GM20000 (cell line): ENCODE results near the gene KCMF1.

Experiments
- DNase-seq: peaks from one replicate; pipeline ENCODE4 v3.0.0; 2012; ENCODE audit warnings: low spot score
- TF ChIP-seq, protein P1 (sequence below): IDR thresholded peaks from 2 replicates; pipeline ENCODE4 v1.5.1; 2012; ENCODE audit warnings: mild to moderate bottlenecking, control low read depth; ENCODE audit errors: extremely low read depth, missing control alignments

KCMF1 gene

DNA sequence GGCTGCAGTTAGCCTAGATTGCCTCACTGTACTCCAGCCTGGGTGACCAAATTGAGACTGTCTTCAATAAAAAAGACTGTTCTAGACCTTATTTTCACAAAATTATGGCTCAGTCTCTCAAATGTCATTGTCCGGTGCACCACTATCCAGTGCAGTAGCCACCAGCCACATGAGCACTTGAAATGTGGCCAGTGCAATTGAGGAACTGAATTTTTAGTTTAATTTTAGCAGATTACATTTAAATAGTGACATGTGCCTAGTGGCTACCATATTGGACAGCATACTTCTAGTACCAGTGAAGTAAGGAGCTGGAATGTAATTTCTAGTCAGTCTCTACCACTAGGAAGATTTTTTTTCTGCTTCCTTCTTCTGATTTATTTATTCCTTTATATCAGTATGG is 39.4 kb downstream of the KCMF1 start:
- DNase-seq = no peak
- TF ChIP-seq, protein P1, sequence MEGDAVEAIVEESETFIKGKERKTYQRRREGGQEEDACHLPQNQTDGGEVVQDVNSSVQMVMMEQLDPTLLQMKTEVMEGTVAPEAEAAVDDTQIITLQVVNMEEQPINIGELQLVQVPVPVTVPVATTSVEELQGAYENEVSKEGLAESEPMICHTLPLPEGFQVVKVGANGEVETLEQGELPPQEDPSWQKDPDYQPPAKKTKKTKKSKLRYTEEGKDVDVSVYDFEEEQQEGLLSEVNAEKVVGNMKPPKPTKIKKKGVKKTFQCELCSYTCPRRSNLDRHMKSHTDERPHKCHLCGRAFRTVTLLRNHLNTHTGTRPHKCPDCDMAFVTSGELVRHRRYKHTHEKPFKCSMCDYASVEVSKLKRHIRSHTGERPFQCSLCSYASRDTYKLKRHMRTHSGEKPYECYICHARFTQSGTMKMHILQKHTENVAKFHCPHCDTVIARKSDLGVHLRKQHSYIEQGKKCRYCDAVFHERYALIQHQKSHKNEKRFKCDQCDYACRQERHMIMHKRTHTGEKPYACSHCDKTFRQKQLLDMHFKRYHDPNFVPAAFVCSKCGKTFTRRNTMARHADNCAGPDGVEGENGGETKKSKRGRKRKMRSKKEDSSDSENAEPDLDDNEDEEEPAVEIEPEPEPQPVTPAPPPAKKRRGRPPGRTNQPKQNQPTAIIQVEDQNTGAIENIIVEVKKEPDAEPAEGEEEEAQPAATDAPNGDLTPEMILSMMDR = no peak

DNA sequence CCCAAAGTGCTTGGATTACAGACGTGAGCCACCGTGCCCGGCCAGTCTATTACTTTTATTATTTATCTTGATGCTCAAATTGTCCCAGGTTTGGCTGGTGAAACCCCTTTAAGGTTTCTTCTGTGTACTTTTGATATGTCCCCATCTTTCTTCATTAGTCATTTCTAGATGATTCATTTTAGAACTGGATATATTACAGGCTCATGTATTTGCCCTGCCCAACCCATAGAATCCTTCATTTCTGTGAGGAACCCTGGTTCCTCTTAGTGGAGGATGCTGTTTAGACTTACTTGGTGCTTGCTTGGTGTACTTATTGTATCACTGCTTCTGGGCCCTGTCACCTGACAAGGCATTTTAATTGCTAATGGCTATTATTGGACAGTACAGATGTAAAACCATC is 40.1 kb downstream of the KCMF1 start:
- no peak for DNase-seq
- TF ChIP-seq, protein P1 = no peak

DNA sequence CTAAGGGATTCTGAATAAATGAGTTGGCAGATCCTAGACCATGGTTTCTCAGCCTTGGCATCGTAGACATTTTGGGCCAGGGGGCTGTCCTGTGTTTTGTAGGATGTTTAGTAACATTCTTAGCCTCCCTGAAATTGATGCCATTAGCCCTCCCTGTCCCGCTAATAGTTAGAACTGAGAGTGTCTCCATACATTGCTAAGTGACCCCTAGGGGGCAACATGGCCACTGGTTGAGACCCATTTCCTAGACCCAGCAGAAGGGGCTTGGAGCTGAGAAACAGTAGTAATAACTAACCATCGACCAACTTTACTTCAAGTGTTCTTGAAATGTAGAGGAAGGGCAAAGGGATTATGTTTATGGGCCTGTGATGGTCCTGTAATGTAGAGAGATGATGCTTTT is 40.8 kb downstream of the KCMF1 start:
- DNase-seq = no peak
- TF ChIP-seq, protein P1 = no peak

DNA sequence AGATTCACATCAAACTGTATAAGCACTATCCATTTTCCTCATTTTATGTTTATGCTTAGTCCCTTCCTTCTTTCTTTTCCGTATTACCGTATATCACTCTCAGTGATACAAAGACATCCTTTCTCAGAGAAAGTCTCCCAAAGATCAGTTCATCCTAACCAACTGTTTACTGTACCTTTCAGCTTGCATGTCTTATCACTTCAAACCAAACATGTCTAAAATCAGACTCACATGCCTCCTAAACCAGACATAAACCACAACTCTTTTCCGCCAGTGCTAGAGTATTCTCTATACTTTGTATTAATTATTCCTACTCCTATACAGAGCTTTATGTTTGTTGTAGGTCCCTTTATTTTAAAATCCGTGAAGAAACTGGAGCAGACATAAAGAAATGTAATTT is 41.5 kb downstream of the KCMF1 start:
- TF ChIP-seq, protein P1 = no peak
- DNase-seq = no peak

DNA sequence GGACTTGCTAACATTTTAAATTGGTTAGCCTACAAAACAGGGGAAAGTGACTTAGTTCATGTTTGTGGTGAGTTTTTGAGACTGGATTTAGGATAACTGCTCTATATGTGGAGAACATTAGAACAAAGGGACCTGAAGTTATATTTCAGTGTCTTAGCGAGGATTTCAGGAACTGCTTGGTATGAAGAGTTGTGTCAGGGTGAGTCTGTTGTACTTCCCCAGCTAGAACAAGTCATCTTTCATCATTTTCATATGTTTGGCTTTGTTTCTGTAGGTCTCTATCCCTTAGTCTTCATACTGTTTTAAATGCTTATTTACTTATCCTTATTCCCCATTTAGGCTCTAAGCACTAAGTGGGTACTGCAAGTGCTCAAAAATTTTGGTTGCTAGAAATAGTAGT is 41.9 kb downstream of the KCMF1 start:
- TF ChIP-seq, protein P1 = no peak
- no peak for DNase-seq

DNA sequence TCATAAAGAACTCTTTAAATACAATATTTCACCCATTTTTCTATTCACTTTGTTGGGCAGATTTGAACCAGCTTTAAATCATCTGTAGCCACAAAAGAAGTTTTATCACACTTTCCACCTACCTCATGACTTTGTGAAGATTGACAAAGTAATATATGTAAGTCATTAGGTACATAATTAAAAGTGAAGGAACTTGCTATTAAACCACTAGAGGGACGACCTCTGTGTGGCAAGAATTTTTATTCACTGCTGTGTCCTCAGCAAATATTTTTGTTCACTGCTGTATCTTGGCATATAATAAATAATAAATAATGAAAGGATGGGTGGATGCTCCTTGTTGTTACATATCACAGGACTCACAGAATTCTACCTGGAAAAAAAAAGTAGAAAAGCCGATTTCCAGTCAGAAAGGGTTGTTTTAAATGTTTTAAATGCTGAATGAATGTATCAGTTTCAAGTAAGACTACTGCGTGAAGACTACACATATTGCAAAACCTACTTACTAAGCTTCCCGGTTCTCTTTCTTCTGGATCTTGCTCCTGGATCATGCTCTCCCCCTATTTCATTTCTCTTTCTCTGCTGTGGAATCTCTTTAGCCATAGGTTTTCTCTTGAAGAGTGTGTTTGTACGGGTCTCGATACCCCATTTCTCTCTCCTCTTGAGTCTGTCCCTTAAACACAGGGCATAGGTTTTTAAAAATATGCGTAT is 44.8 kb downstream of the KCMF1 start:
- no peak for DNase-seq
- TF ChIP-seq, protein P1 = no peak

DNA sequence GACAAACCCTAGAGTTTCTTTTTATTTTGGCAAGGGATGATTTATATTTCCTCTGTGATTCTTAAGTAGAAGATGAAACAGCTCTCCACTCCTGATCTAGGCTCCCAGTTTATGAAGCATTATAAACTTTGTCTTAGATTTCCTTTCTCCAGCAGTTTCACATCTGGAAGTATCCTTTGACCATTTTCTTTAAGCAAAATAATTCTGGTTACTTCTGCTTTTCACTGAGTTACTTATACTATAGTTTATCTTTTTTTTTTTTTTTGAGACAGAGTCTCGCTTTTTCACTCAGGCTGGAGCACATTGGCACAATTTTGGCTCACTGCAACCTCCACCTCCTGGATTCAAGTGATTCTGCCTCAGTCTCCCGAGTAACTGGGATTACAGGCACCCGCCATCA is 45.5 kb downstream of the KCMF1 start:
- no peak for DNase-seq
- TF ChIP-seq, protein P1 = no peak
